Peyer's patch (tissue), 4 donors: ENCODE measurements around the gene PPP1R13L. TPM values are rescaled to one million over a fixed set of nuclear protein-coding genes. Genes with fewer than 3 reads are reported as not detected.

ENCODE experiments used
- DNase-seq, 3 donors: peaks; one replicate each; pipeline ENCODE4 v3.0.0-alpha.2; 2017 to 2019
- H3K27ac ChIP-seq, 4 donors: fragments of 200-600 bp; sonication (generic); one replicate each; pipeline ENCODE4 v1.5.1; 2016 to 2019
- H3K27me3 ChIP-seq, 2 donors: fragments of 200-600 bp; sonication (generic); one replicate each; pipeline ENCODE4 v1.5.1; 2019
- H3K36me3 ChIP-seq, 3 donors: fragments of 200-600 bp; sonication (generic); one replicate each; pipeline ENCODE4 v1.5.1; 2016 to 2019
- H3K4me1 ChIP-seq, 4 donors: fragments of 200-600 bp; sonication (generic); one replicate each; pipeline ENCODE4 v1.5.1; 2016 to 2019
- H3K4me3 ChIP-seq, 4 donors: fragments of 200-600 bp; sonication (generic); 1 replicate in 3 of 4; 2 replicates in 1 of 4; pipeline ENCODE4 v1.5.1; 2016 to 2019; ENCODE audit warnings: mild to moderate bottlenecking in 1 of 4
- H3K9me3 ChIP-seq, 4 donors: fragments of 200-600 bp; sonication (generic); one replicate each; pipeline ENCODE4 v1.5.1; 2016 to 2019; ENCODE audit warnings: mild to moderate bottlenecking in 1 of 4
- POLR2A ChIP-seq, 2 donors: fragments of 450-650 bp; IDR thresholded peaks; one replicate each; pipeline ENCODE4 v1.5.1; 2017; ENCODE audit warnings: antibody characterized with exemption in 2 of 2, mild to moderate bottlenecking in 2 of 2, moderate library complexity in 2 of 2
- total RNA-seq, 4 donors: library from RNA; depleted of rRNA; stranded (reverse); fragments of >200 nt; gene quantifications; one replicate each; pipeline ENCODE4 v1.1.0, GENCODE V29; 2016
- TF ChIP-seq, protein P1 (sequence below), 6 experiments: fragments of 450-650 bp in 4 of 6; fragments of 200-600 bp in 2 of 6; sonication (generic) in 1 of 6; IDR thresholded peaks; one replicate each; pipeline ENCODE4 v1.5.1; 2017 to 2019; ENCODE audit warnings: antibody characterized with exemption in 6 of 6, mild to moderate bottlenecking in 3 of 6, moderate library complexity in 1 of 6

Gene PPP1R13L
- total RNA-seq, 4 donors from 2014 or later: 16.5 to 53.9 (median 36.2) TPM

DNA sequence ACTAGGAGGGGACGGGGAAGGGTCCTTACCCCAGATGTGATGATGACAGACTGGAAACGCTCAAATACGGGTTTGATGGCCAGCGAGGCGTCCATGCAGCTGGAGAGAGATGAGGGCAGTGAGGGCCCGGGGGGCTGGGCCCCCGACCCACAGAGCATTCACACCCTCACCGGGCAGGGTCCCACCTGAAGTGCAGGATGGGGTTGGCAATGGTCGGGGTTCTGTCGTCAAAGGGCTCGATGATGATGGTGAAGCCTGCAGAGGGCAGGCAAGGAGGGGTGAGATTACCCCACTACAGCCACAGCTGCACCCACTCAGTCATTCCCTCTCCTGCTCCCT, 47.5 kb downstream of the PPP1R13L start:
- H3K4me3 ChIP-seq: no peak overlapping the region
- H3K27ac ChIP-seq: no peak overlapping the region
- TF ChIP-seq, protein P1, sequence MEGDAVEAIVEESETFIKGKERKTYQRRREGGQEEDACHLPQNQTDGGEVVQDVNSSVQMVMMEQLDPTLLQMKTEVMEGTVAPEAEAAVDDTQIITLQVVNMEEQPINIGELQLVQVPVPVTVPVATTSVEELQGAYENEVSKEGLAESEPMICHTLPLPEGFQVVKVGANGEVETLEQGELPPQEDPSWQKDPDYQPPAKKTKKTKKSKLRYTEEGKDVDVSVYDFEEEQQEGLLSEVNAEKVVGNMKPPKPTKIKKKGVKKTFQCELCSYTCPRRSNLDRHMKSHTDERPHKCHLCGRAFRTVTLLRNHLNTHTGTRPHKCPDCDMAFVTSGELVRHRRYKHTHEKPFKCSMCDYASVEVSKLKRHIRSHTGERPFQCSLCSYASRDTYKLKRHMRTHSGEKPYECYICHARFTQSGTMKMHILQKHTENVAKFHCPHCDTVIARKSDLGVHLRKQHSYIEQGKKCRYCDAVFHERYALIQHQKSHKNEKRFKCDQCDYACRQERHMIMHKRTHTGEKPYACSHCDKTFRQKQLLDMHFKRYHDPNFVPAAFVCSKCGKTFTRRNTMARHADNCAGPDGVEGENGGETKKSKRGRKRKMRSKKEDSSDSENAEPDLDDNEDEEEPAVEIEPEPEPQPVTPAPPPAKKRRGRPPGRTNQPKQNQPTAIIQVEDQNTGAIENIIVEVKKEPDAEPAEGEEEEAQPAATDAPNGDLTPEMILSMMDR (IDR thresholded peaks at IDR 0.05): no peak
- no peak for TF ChIP-seq POLR2A (IDR thresholded peaks at IDR 0.05)
- peaks cover 0 to 6% (median 0%) of the 10 kb centered on the region in 3 donors for H3K36me3 ChIP-seq
- no peaks in the 10 kb centered on the region for H3K27me3 ChIP-seq
- H3K9me3 ChIP-seq: no peaks in the 10 kb centered on the region
- DNase-seq: no peak
- no peaks in the 10 kb centered on the region for H3K4me1 ChIP-seq

DNA sequence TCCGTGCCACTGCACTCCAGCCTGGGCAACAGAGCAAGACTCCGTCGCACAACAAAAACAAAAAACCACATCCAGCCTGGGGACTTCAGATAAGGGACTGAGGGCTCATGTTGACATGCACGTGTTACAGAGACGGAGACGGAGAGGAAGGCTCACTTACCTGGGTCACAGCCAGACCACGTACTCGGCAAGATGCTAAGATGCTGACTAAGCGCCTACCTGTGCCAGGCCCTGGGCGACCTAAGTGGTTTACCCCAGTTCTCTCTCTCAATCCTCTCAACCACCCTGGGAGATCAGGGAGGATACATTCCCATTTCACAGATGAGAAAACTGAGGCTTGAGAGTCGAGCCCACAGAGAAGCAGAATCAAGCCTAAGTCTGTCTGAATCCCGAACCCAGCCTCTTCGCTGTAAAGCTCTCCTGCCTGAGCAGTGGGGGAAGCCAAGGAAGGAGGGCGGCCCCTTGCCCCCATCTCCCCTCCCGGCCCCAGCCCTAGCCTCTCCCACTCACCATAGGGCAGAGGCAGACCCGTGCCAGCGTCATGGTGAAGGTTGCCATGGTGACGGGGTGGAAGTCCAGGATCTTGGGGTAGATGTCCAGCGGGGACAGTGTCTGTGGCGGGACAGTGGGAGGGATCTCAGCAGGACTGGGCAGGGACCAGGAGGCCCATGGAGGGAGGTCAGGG, 48.0 kb downstream of the PPP1R13L start:
- Histone ChIP-seq H3K36me3 (peaks cover 0 to 12% (median 0%) of the 10 kb centered on the region in 3 donors), H3K4me3 (no peak overlapping the region), H3K4me1 (no peaks in the 10 kb centered on the region), H3K27ac (no peak overlapping the region), H3K27me3 (no peaks in the 10 kb centered on the region), H3K9me3 (no peaks in the 10 kb centered on the region)
- no peak for DNase-seq
- TF ChIP-seq POLR2A (IDR thresholded peaks at IDR 0.05): no peak
- TF ChIP-seq, protein P1 (IDR thresholded peaks at IDR 0.05): no peak

DNA sequence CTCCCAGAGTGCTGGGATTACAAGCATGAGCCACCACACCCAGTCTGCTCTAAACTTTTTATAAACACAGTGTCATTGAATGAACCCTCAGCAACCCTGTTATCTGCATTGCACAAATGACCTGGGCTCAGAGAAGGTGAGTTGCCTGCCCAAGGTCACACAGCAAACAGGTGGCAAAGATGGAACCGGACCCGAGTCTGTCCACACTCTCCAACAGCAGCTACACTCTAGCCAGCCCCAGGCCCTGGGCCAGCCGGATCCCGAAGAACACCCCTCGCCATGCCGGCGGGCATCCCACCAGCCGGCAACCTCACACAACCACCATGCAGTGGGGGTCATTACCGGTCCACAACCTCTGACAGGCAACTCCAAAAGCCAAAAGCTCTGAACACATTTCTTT, 49.0 kb downstream of the PPP1R13L start:
- TF ChIP-seq POLR2A (IDR thresholded peaks at IDR 0.05): no peak
- TF ChIP-seq, protein P1 (IDR thresholded peaks at IDR 0.05): no peak
- H3K9me3 ChIP-seq: no peaks in the 10 kb centered on the region
- DNase-seq: no peak
- no peak overlapping the region for H3K4me3 ChIP-seq
- H3K27ac ChIP-seq: no peak overlapping the region
- H3K27me3 ChIP-seq: no peaks in the 10 kb centered on the region
- peaks cover 0 to 13% (median 0%) of the 10 kb centered on the region in 3 donors for H3K36me3 ChIP-seq
- no peaks in the 10 kb centered on the region for H3K4me1 ChIP-seq

DNA sequence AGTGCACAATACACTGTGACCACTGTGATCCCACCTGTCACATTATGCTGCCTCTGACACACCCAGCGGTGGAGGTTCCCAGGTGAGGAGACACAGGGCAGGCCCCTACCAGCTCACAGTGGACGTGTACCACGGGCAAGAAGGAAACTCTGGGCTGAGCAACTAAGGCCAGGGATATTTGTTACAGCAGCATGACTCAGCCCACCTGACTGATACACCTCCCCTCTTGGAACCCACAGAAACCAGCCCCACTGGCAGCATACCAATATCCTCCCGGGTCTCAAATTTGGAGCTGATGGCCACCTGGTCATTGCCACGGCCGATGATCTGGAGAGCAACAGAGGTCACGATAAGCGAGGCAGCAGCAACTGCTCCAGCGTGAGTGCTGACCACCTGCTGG, 49.5 kb downstream of the PPP1R13L start:
- Histone ChIP-seq H3K4me1 (no peaks in the 10 kb centered on the region), H3K36me3 (peaks cover 0 to 13% (median 0%) of the 10 kb centered on the region in 3 donors), H3K27me3 (no peaks in the 10 kb centered on the region), H3K9me3 (no peaks in the 10 kb centered on the region), H3K4me3 (no peak overlapping the region), H3K27ac (no peak overlapping the region)
- DNase-seq: no peak
- no peak for TF ChIP-seq POLR2A (IDR thresholded peaks at IDR 0.05)
- TF ChIP-seq, protein P1 (IDR thresholded peaks at IDR 0.05): no peak

DNA sequence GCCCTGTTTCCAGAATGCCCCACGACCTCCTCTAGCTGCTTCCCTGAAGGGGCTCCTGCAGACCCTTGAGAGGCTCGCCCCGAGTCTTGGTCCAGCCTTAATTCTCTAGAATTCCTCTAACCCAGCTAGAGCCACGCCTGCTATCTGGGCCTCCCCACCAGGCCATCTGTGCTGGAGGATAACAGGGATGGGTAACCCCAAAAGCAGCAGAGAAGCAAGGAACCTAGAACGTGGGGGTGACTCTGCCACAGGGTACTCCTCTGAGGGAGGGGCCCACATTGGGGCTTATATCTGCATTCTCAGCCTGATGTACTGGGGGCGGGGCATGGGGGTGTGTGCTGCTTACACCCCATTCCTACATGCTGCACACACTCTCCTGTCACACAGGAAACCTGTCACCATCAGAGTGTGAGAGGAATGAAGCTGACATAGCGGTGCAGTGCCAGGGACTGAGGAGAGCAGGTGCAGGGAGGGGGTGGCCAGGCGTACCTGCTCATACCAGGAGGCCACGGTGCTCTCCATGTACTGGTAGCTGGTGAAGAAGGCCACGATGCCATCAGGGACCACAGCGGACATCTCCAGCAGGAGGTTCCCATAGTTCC, 50.5 kb downstream of the PPP1R13L start:
- TF ChIP-seq, protein P1 (IDR thresholded peaks at IDR 0.05): no peak
- no peak for TF ChIP-seq POLR2A (IDR thresholded peaks at IDR 0.05)
- H3K4me3 ChIP-seq: no peak overlapping the region
- H3K4me1 ChIP-seq: no peaks in the 10 kb centered on the region
- H3K9me3 ChIP-seq: no peaks in the 10 kb centered on the region
- no peak overlapping the region for H3K27ac ChIP-seq
- no peaks in the 10 kb centered on the region for H3K27me3 ChIP-seq
- peaks cover 0 to 13% (median 0%) of the 10 kb centered on the region in 3 donors for H3K36me3 ChIP-seq
- no peak for DNase-seq
